Measurements from ENCODE around the gene JSRP1. TPM values are rescaled to one million over a fixed set of nuclear protein-coding genes. Genes with fewer than 3 reads are reported as not detected.
"Not testable (repeated sequence)": the region's sequence is repeated elsewhere in the genome, so short reads cannot be mapped to it uniquely, and the experiment has no call there.

The JSRP1 gene
- total RNA-seq, 1 donor from 2014 or later: 333 TPM

DNA sequence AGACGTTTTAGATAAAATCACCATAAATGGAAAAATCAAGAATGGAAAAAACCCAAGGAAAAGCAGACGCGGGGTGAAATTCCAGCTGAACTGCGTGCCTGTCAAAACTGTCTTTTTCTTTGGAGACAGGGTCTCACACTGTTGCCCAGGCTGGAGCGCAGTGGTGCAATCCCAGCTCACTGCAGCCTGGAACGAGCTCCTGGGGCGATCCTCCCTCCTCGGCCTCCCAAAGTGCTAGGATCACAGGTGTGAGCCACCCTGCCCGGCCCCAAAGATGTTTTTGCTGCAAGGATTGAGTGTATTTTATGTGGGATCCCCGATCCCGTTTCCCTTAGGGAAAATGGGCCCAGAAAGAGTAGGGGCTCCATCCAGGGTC lies 26.6 kb upstream of the JSRP1 start:
- no peak for DNase-seq (ENCODE audit: low read depth)

DNA sequence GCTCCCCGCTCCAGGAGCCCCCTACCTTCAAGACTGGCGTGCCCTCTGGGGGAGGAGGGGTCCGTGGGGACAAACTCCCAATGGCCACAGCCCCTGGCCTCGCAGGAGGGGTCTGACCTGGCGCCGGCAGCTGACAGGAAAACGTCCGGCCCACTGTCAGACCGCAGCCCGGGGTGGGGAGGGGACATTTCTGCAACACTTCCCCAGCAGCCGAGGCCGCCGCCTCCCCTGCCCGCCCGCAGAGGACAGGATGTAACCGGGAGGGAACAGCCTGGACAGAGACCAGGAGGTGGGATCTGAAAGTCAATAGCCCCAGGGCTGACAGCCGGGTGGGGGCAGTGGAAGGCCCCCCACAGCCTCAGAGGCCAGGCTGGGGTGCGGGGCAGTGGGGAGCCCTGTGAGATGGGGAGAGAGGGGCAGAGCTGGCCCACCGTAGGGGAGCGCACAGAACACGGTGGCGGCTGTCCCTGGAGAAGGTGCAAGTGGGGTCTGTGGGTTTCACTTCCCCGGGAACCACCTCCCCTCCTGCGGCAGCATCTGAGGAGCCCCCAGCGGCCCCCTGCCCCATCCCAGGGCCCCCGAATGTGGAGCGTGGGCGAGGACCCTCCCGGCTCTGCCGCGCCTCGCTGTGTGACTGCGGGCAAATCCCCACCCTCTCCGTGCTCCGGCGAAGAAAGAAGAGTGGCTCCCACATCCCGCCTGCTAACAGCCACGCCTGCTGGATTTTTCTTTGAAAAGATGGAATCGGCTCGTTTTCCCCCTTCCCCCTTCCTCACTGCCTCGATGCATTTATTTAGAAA lies 26.0 kb upstream of the JSRP1 start, which contains the start of gene PEAK3:
Gene PEAK3, minus strand, starts transcription at position 114 of the 800 bp plus-strand sequence. CDS start 1,244 bp downstream, outside the sequence.
- peak; percentile 50 for DNase-seq (ENCODE audit: low read depth)

DNA sequence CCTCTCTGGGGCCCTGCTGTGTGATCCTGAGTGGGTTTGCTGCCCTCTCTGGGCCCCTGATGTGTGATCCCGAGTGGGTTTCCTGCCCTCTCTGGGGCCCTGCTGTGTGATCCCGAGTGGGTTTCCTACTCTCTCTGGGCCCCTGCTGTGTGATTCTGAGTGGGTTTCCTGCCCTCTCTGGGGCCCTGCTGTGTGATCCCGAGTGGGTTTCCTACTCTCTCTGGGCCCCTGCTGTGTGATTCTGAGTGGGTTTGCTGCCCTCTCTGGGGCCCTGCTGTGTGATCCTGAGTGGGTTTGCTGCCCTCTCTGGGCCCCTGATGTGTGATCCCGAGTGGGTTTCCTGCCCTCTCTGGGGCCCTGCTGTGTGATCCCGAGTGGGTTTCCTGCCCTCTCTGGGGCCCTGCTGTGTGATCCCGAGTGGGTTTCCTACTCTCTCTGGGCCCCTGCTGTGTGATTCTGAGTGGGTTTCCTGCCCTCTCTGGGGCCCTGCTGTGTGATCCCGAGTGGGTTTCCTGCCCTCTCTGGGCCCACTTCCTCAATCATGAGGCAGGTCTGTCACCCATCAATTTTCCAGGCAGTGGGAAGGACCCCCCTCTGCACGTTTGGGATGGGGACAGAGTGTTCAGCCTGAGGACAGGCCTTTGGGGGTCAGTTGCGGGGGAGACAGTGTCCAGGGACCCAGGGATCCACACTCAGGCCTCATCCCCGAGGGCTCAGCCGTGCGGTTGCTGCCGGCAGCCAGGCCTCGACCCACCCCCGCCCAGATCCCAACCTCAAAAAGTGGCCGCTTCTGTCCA lies 25.2 kb upstream of the JSRP1 start:
- DNase-seq (ENCODE audit: low read depth): not testable (repeated sequence)

DNA sequence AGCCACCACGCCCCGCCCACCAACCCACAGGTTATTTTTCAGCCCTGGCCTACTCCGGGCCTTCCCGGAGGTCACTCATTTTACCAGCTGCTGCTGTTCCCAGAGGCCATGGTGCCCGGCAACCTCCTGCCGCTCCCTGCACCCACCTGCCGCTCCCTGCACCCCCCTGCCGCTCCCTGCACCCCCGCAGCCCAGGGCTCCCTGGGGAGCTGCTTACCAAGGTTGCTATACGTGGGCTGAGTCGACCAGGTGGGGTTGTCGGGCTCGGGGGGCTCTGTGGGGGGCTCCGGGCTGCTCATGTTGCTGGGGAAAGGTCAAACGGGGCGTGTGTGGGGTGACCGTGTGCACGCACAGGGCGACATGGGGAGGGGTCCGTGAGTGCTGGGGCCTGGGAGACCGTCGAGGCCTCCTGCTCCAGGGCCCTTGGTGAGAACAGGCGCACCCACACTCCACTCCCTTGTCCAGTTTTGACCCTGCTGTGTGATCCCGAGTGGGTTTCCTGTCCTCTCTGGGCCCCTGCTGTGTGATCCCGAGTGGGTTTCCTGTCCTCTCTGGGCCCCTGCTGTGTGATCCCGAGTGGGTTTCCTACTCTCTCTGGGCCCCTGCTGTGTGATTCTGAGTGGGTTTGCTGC lies 24.5 kb upstream of the JSRP1 start:
- DNase-seq (ENCODE audit: low read depth): no peak

DNA sequence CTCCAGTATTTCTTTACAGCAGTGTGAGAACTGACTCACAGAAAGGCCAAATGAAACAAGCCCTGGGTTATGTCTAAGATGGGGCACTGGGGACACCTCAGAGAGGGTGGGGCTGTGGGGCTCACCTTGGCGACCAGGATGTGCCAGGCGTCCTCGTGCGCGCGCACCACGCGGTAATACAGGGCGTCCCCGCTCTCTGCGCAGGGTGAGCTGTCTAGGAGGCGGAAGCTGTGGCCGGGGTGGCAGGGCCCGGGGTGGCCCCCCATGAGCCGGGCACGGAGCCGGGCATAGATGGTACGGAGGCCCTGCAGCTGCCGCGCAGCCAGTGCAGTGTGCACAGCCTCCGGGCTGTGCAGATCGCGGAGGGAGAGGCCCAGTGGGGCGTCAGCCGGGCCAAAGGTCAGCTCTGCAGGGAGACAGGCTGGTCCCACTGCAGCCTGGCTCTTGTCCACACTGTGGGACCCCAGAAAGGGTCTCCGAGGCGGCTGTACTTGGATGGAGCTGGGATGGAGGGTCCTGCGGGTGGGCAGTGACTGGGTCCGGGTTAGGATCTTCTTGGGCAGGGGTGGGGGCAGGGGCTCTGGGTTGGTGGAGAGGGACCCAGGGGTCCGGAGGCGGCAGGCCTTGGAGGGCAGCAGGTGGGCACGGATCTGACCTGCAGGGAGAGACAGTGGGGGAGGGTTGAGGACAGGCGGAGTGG lies 22.4 kb upstream of the JSRP1 start:
- DNase-seq (ENCODE audit: low read depth): no peak

DNA sequence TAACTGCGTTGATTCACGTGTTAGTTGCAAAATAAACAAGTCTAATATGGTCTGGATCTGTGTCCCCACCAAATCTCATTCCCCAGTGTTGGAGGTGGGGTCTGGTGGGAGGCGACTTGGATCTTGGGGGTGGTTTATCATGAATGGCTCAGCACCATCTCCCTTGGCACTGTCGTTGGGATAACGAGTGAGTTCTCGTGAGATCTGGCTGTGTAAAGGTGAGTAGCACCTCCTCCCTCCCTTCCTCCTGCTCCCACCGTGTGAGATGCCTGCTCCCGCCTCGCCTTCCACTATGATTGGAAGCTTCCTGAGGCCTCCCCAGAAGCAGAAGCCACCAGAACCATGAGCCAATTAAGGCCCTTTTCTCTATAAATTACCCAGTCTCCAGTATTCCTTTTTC lies 20.9 kb upstream of the JSRP1 start:
- no peak for DNase-seq (ENCODE audit: low read depth)

DNA sequence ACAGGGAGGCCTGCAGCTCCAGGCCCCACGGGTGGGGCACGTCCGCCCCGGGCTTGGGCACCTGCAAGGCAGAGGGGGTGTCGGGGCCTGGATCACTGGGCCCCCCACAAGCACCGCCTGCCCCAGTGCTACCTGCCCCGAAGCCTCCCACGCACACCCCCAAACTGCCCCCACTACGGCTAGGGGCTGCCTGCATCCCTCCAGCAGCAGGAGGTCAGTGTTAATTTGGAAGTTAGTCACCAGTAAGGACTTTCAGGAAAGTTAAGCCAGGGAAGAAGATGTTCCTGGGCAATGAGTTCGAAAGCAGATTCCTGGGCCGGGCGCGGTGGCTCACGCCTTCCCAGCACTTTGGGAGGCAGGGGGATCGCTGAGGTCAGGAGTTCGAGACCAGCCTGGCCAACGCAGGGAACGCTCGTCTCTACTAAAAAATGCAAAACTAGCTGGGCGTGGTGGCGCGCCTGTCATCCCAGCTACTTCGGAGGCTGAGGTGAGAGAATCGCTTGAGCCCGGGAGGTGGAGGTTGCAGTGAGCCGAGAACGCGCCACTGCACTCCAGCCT lies 20.3 kb upstream of the JSRP1 start:
- no peak for DNase-seq (ENCODE audit: low read depth)

DNA sequence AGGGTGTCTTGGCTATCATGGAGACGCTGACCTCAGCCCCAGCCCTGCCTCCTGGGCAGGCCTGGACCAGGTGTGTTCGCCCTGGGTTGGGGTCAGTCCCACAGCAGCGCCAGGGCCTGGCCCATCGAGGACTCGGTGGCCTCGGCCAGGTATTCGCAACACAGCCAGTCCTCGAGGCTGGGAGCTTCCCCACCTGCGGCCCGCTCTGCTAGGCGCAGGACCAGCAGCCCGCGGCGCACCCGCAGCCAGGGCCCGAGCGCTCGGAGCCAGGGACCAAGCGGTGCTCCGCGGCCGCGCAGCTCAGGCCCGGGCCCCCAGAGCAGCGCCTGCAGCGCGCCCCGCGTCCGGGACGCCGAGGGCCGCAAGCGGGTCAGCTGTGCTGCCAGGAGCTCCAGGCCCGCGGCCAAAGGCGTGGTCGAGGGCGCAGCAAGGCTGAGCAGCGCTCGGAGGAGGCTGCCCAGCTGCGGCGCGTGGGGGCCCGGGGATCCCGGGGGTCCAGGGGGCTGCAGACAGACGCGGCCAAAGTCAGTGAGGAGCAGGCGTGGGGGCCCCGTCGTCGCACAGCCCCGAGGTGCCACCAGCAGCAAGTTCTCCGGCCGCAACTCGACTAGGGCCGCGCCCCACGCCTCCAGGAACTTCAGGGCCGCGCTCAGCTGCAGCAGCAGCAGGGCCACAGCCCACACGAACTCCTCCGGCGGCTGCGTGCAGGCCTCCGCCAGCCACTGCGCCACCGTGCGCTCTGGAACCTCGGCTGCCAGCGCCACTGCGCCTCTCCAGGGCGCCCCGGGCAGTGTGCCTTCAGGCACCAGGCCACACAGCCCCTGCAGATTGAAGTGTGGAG lies 19.6 kb upstream of the JSRP1 start:
- no peak for DNase-seq (ENCODE audit: low read depth)

DNA sequence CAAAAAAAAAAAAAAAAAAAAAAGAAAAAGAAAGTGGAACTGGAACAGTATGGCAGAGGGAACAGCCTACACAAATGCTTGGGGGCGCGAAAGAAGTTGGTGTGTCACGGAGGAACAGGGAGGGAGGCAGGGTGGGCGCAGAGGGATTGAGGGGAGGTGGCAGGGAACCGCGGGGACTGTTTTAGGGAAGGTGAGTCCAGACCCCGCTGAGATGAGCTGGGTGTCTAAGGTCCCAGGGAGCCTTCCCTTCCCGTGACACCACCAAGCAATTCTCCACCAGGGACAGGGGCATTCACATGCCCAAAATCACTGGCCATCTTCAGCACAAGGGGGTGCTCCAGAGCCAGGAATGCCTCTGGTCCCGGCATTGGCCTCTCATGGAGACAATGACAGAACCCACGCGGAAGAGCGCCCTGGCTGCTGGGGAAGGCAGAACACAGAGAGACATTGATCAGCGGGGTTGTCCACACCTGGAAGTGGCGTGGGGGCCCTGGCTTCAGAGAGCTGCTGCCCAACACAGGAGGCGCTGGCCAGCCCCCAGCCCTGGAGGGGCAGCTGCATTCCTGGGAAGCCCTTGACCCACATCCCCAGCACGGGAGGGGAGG lies 18.8 kb upstream of the JSRP1 start:
- peak; percentile 78 for DNase-seq (ENCODE audit: low read depth)

DNA sequence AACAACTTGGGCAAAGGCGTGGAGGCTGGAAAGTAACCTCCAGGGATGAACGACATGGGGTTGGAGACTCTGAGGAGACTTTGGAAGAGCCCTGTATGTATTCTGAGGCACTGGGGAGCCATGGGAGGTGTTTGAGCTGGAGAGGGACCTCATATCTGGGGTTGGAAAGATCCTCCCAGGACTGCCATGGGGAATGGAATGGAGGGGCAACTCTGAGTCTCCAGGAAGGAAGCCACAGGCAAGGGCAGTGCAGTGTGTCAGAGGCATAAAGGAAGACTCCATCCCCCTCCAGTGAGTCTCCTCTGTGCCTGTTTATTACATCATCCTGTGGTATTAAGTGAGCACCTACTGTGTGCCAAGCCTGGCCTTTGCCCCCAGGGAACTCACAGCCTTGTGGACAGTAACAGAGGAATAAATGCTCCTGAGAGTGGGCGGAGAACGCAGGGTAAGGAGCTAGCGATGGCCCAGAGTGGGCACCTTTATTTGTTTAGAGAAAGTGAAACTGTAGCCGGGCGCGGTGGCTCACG lies 18.0 kb upstream of the JSRP1 start:
- DNase-seq (ENCODE audit: low read depth): no peak

DNA sequence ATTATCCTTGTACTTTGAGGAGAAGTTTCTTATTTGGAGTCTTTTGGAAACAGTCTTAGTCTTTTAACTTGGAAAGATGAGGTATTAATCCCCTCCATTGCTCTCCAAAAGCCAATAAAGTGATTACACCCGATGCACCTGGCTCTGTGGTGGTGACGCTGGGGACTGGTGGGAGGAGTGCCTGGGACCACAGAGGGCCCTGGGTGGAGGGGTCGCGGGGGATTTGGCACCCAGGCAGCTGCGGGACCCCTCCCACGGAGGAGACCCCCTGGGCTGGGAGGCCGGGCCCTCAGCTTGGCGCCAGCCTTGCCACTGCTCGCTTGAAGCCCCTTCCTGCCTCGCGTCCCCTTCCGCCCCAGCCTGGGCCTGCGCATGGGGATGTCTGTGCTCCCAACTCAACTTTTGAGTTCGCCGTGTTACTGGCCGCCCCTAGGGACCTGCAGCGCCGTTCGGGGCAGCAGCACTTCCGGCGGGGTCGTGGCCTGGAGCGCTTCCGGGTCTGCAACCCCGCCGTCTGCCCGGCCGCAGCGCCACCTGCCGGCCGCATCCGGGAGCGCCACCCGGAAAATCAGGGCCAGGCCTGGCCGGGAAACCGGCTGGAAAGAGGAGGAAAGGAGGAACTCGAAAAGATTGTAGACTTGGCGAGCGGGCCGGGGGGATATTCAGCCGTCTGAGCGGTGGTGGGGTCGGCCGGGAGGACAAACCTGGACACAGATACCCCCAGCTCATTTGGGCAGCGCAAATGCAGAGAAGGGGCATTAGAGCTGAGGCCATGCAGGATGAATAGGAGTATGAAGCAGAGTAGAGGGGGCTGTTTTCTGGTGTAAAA lies 17.4 kb upstream of the JSRP1 start:
- DNase-seq (ENCODE audit: low read depth): peak; percentile 75

DNA sequence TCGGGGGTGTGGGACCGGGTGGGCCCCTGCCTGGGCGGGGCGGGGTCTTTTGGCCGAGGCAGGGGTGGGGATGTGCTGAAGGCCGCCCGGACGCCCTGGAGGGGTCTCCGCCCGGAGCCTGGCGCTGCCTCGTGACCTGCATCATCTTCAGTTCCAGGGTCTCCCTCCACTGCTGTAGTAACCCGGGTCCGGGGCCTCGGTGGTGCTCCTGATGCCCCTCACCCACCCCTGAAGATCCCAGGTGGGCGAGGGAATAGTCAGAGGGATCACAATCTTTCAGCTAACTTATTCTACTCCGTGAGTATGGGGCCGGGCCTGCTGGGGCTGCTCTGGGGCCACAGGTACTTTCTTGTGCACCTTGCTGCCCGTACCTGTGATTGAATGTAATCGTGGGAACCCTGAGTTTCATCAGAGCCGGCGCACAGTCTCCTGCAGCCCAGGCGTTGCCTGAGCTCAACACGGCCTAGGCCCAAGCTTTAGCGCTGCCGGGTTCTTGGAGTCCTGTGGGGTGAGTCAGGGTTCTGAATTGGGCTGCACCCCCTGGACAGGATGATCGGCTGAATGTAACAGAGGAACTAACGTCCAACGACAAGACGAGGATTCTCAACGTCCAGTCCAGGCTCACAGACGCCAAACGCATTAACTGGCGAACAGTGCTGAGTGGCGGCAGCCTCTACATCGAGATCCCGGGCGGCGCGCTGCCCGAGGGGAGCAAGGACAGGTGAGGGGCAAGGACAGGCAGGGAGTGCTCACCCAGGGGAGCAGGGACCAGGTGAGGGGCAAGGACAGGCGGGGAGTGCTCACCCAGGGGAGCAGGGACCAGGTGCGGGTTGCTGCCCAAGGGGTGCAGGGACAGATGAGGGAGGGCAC lies 15.3 kb upstream of the JSRP1 start:
- DNase-seq (ENCODE audit: low read depth): peak; percentile 81

DNA sequence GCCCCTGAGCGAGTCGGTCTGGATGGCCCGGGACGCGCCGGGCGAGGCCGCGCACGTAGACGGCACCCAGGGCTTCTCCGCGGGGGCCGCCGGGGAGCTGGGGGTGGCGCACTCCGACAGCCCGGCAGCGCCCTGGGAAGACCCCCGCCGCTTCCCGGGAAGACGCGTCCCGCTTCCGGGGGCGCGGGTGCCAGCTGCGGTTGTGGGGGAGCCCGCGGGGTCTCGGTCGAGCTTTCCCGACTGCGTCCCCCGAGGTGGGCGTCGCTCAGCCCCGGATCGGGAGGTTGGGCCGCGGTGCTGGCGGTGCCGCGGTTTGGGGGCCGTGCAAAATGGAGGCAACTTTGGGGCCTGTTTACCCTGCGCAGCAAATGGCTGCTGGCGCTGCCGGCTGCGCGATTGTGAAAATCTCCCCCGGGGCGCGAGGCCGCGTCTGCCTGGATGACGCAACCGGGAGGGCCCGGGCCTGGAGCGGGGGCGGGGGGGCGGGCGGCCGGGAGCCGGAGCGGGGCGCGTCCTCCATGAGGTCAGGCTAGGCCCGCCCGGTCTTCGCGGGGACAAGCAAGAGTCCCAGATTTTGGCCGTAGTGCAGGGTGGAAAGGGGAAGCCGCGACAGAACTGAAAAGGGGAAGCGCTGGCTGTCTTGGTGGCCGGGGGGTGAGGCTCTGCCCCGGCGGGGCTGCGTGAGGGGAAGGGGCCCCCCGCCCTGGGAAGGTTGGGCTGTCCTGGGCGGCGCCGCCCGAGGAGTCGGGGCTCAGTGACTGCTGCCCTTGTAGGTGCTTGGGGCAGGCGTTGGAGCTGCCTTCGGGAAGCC lies 14.4 kb upstream of the JSRP1 start:
- peak; percentile 74 for DNase-seq (ENCODE audit: low read depth)

DNA sequence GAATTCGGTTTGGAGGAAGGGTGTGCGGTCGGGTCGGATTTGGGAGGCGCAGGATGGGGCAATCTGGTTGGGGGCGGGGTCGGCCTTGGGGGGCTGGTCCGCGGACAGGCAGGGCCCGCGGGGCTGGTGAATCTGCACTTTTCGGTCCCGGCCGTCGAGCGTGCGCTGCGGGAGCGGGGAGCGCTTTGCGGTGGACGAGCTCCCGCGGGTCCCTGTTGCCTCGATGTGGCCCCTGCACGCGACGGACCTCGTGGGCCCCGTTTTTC lies 13.9 kb upstream of the JSRP1 start:
- DNase-seq (ENCODE audit: low read depth): no peak

DNA sequence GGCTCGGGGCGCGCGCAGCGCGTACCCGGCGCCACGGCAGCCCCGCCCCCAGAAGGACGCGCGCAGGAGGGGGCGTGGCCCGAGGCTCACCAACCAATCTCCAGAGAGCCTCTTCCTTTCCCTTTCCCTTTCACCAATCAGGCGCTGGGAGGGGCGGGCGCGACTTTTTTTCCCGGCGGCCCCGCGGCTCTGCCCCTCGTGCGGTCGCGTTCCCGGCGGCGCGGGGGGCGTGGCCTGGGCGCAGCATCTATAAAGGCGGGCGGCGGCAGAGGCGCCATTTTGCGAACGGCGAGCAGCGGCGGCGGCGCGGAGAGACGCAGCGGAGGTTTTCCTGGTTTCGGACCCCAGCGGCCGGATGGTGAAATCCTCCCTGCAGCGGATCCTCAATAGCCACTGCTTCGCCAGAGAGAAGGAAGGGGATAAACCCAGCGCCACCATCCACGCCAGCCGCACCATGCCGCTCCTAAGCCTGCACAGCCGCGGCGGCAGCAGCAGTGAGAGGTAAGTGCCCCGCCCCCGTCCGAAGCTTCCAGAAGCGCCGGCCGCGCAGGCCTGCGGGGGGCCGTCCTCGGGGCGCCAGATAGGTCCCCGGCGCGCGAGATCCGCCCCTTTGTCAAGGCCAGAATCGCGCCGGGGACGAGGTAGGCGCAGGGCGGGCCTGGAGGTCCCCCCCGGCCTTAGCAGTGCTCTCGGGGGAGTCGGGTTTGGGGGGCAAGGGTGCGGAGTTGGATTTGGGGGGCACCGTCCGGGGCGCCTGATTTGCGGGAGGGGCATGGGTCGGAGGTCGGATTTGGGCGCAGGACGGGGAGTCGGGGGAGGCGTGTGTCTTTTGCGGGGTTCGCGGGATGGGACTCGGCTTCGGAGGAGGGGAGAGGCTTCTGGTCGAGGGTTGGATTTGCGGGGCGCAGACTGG lies 13.3 kb upstream of the JSRP1 start:
- DNase-seq (ENCODE audit: low read depth): peak; percentile 96

DNA sequence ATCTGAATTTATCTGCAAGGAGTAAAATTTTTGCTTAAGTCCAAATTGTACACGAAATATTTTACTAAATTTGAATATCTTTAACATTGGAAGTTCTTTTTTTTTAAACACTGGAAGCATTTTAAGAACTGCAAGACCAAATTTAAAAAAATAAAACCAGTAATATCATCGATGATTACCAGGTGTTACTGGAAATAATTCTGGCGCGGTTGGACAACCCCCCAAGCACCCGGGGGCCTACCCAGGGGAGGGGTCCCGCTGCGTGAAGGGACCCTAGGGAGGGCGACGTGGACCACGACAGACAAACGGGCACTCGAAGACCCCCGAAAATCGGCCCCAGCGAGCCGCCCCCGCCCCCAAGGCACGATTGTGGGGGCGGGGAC lies 12.6 kb upstream of the JSRP1 start:
- DNase-seq (ENCODE audit: low read depth): no peak
